ENCODE data around the gene SDHAF1.

- TF ChIP-seq CTCF (IDR thresholded peaks at IDR 0.05; ENCODE audit: borderline replicate concordance, extremely low read depth, low read length, poor library complexity, severe bottlenecking) (no peak), EZH2 (IDR thresholded peaks at IDR 0.05; ENCODE audit: borderline replicate concordance, low read depth, low read length, severe bottlenecking) (no peak)
Measured at GRCh38 chr19:36009220-36009619, 14.2 kb downstream of the SDHAF1 start.
